Hematopoietic multipotent progenitor cell (in vitro differentiated cells): ENCODE results near the gene DLG5. TPM values are rescaled to one million over a fixed set of nuclear protein-coding genes. Genes with fewer than 3 reads are reported as not detected.

ENCODE experiments used
- DNase-seq, 3 donors: peaks; one replicate each; pipeline ENCODE4 v3.0.0-alpha.2; 2011 to 2015; ENCODE audit warnings: low read depth in 2 of 3, low spot score in 2 of 3
- total RNA-seq: library from RNA; depleted of rRNA; stranded (reverse); fragments of >200 nt; gene quantifications from one replicate; pipeline ENCODE4 v1.2.3, GENCODE V29; 2012

DLG5 gene
- total RNA-seq, 1 donor = 9.2 TPM

DNA sequence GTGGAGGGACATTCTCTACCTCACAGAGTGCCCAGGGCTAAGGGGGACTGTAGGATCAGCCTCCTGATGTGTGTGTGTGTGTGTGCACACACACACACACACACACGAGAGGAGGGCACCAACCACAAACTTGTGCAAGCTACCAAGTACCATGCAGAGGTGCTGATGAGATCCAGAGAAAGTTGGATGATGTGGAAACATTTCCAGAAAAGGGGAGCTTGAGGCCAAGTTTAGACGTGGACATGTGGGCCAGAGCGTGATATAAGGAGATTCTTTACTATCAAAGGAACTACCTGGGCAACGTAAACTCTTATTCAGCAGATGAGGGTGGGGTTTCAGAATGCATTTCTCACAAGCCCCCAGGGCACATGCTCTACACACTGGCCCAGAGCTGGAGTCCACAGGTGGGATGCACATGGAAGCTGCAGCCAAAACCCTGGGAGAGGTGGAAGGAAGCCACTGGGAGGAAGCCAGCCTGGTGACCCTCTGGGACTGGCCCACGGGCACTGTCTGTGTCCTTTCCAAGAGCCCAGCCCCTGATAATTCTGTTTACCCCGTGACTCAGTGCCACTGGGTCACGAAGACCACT, 53.5 kb downstream of the DLG5 start:
- no peak for DNase-seq

DNA sequence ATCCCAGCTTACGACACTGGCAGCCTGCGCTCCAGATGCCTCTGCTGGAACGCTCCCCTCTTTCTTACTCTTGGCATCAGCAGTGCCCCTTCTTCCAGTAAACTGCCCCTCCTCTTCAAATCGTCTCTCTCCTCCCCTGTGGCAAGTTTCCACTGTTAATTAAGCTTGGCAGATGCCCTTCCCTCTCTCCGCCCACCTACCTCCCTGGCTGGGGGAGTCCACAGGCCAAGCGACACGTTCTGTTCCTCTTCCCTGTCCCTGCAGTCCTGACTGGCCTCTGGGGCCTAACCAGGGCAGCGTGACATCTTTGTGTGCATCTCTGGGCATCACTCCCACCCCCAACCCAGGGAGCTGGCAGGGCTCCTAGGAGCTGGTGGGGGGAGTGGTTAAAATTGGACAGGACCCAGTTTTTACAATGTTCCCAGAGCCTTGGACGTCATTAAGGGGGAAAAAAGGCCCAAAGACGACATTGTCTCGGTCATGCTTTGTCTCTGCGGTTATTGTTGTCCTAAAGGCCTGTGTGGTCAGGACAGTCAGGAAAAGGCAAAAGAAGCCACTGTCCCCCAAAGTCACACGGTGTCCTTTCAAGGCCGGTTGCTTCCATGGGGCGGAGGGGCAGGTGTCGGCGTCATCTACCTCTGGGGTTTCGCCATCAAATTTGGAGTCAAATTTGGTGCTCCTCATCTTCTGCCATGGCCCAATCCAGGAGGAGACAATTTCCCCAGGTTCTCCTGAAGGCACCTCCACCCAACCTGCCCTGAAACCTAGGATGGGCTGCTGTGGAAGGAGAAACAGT, 54.2 kb downstream of the DLG5 start:
- DNase-seq = no peak

DNA sequence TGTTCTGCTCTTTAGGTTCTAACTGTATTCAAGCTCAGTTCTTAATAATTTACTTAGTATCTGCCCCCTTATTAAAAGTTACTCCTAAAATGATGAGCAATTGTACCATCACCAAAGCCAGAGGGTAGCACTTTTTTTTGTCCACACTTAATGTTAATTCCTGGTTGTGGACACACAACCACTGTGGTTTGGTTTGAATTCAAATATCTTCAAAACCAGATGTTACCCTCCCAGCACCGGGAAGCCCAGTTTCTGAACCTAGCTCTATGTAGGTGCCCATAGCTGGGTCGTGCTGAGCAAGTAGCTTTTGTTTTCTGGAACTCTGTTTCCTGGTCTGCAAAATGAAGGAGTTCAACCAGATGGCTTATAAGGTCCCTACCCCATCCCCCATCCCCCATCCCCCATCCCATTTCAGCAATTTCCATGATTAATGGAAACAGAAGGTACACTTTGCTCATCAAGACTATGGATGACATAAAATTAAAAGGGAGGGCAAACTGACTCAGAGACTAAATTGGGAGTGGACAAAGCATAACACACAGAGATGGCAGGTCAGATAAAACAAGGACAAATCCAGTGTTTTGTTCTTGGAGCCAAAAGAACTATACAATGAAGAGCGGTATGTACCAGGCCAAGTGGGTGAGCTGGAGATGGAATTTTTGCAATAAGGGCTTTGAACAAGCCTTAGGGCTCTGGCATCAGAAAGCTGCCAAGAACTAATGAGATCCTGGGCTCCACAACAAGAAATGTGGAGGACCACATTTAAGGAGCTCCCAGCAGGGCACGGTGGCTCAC, 56.7 kb downstream of the DLG5 start:
- no peak for DNase-seq

DNA sequence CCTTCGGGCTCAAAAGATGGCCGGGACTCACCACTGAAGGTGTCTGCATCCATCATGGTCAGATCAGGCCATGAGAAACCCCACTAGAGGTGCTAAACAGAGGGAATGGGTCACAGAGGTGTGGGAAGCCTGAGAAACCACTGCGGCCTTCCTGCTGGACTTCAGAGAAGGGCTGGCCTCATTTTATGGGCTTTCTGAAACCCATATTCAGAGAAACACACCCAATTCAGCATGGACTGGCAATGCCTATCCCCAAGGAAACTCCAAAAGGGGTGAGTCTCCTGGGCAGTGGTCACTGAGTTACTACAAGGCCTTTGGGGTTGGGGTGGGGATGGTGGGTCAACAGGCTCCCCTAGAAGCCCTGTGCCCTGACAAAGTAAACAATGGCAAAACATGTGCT, 58.0 kb downstream of the DLG5 start:
- no peak for DNase-seq

GRCh38 chr10:77867124-77867719, 59.3 kb downstream of the DLG5 start:
- no peak for DNase-seq

DNA sequence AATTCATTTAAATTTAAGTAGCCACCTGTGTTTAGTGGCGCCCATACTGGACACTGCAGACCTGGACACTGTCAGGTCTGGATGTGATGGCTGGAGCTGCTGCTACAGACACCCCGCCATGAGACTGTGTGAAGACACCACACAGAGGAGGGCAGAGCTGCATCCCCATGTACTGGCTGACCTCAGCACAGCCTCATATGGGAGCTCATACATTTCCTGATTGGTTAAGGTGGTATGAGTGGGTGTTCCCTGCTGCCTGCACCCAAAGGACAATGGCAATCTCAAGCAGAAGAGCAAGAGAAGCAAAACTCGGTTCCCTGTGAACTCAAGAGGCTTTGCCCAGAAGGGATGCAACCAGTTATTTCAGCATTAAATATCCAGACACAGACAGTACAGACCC, 60.0 kb downstream of the DLG5 start:
- DNase-seq = no peak

- DNase-seq = no peak
Measured at GRCh38 chr10:77865580-77866324, 60.8 kb downstream of the DLG5 start.

- DNase-seq = no peak
Measured at GRCh38 chr10:77864151-77864851, 62.3 kb downstream of the DLG5 start.

DNA sequence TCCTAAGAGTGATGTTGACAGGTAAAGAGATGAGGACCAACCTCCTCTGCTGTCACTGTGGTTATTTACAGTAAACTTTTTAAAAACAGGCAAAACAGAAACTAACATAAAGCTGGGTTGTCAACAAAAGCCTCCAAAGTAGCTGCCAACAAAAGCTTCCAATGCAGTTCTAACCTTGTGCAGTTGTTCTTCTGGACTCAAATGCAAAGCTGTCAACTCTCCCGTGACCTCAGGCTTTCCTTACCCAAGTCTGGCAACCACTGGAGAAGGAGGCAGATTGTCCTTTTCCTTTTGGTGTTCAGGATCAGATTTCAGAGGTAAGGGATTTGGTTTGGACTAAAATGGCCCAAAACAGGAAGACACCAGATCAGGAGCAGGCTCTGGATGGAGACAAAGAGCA, 63.1 kb downstream of the DLG5 start:
- no peak for DNase-seq

DNA sequence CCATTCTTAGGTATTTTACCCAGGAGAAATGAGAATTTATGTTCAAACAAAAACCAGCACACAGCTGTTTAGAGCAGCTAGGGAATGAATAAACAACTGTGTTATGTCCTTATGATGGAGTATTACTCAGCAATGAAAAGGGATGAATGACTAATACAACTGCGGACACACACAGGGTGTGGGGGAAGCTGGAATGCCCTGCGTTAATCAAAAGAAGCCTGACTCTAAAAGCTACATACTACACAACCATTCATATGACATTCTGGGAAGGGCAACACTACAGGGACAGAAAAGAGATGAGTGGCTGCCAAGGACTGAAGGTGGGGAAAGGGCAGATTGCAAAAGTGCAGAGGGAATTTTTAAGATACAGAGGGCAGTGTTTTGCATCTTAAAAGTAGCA, 64.0 kb downstream of the DLG5 start:
- DNase-seq = no peak

- DNase-seq = no peak
Measured at GRCh38 chr10:77861366-77861765, 65.2 kb downstream of the DLG5 start.

- DNase-seq = no peak
Measured at GRCh38 chr10:77859865-77860282, 66.7 kb downstream of the DLG5 start.

DNA sequence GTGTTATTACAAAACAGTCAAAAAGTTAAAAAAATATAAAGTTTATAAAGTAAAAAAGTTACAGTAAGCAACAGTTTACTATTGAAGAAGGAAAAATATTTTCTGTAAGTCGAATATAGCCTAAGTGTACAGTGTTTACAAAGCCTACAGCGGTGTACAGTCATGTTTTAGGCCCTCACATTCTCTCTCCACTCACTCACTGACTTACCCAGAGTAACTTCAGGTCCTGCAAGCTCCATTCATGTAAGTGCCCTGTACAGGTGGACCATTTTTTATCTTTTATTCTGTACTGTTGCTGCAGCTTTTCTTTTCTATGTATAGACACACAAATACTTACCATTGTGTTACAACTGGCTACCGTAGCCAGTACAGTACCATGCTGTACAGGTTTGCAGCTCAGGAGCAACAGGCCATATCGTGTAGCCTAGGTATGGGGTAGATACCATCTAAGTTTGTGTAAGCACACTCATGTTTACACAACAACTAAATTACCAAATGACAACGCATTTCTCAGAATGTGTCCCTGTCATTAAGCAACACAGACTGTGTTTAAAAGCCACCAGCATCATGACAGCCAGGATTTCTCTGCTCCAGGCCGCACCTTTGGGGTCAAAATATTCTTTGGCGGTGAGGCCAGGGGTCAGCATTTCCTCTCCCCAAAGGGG, 67.2 kb downstream of the DLG5 start:
- DNase-seq = no peak

DNA sequence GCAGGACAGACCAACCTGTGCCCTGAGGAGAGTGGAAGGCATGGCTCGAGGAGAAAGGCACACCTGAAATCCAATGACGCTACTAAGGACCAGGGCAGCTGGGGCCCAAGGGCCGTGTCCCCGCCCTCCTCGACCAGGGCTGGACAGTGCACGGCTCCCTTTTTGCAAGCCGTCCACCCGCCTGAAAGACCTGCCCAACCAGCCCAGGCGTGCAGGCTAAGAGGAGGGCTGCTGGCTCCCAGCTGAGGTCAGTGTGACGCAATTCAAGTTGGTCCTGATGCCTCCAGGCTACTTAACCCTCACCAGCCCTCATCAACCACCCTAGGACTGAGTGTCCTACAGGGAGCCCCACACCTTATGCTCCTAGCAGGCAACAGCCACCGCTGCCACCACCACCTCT, 69.3 kb downstream of the DLG5 start:
- no peak for DNase-seq

DNA sequence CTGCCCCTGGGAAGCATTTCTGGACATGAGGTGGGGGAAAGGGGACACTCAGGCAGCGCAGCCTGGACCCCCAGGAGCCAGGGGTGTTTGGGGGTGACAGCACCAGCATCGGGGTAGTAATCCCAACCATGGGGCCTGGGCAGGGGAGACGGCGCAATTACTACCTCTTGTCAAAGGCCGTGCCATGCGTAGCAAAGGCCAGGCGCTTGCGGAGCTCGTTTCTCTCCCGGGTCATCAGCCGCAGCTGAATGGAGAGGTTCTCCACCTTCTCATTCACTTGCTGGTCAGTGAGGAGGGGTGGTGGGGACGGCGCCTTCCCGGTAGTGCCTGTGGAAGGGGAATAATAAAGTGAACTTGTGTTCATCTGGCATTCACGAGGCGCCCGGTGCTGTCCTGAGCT, 70.0 kb downstream of the DLG5 start:
- no peak for DNase-seq

- no peak for DNase-seq
Measured at GRCh38 chr10:77855404-77856155, 71.0 kb downstream of the DLG5 start.

DNA sequence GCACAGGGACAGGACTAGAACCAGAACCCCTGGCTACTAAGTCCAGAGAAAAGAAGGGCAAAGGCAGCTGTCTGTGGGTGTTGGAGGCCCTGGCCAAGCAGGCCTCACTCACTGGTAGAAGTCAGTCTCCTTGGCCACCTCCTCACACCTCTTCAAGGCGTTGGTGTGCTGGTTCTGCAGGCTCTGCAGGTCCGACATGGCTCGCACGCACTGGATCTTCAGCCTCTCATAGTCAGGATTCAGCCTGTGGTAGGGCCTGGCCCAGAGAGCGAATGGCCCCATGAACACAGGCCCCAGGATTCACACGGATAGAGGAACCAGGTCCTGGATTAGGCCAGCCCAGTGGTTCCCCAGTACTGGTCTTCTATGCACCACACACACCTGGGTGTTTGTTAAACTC, 72.4 kb downstream of the DLG5 start:
- DNase-seq = no peak

DNA sequence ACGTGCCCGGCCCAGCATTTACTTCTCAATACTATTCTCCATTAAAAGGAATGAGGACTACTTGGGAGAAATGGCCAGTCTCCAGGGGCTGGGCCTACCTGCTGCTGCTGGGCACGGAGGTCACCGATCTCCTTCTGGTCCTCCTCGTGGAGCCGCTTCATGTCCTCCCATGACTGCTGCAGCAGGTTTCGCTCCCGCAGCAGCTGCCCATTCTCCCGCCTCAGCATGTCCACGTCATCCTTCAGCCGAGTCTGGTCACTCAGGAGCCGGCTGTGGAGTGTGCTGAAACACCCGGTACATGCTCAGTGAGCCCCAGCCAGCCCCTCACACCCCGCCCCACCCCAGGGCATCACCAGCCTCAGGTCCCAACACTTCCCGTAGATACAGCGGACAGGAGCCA, 73.3 kb downstream of the DLG5 start:
- no peak for DNase-seq
